Keratinocyte (primary cell): Measurements from ENCODE around the gene RHOG. TPM values are rescaled to one million over a fixed set of nuclear protein-coding genes. Genes with fewer than 3 reads are reported as not detected.

Experiments
- DNase-seq: peaks from one replicate; pipeline ENCODE4 v3.0.0-alpha.2; 2011; ENCODE audit warnings: low read depth, missing footprints, low spot score
- FAIRE-seq: peaks from 2 replicates; lab custom pipeline; 2011; peaks lifted over from hg19 to GRCh38; lab: Jason Lieb, UNC
- H2AFZ ChIP-seq: 2 replicates; pipeline ENCODE4 v1.6.0; 2012; ENCODE audit warnings: low read length, control low read depth, inconsistent platforms; ENCODE audit not compliant: control insufficient read depth
- H3K27ac ChIP-seq: 2 replicates; pipeline ENCODE4 v1.5.1; 2011; ENCODE audit warnings: low read length; ENCODE audit not compliant: control insufficient read depth, insufficient read depth
- H3K27me3 ChIP-seq: 3 replicates; pipeline ENCODE4 v1.6.0; 2011; ENCODE audit warnings: low read length; ENCODE audit not compliant: control insufficient read depth, insufficient read depth; ENCODE audit errors: extremely low read depth
- H3K36me3 ChIP-seq, 2 experiments: 2 replicates in 1 of 2; 3 replicates in 1 of 2; pipeline ENCODE4 v1.5.1; 2011; ENCODE audit warnings: low read length in 2 of 2, mild to moderate bottlenecking in 1 of 2; ENCODE audit not compliant: control insufficient read depth in 2 of 2, insufficient read depth in 2 of 2; ENCODE audit errors: extremely low read depth in 1 of 2
- H3K4me1 ChIP-seq: 3 replicates; pipeline ENCODE4 v1.5.1; 2011; ENCODE audit warnings: low read length; ENCODE audit not compliant: control insufficient read depth, insufficient read depth; ENCODE audit errors: extremely low read depth
- H3K4me2 ChIP-seq: 3 replicates; pipeline ENCODE4 v1.6.0; 2011; ENCODE audit warnings: low read depth, low read length; ENCODE audit not compliant: control insufficient read depth, insufficient read depth; ENCODE audit errors: extremely low read depth
- H3K4me3 ChIP-seq, 3 experiments: fragments of 200-600 bp in 1 of 3; sonication (generic) in 1 of 3; 2 replicates in 2 of 3; 3 replicates in 1 of 3; pipeline ENCODE4 v1.5.1; 2011 to 2016; ENCODE audit warnings: low read length in 3 of 3, mild to moderate bottlenecking in 3 of 3, control low read depth in 2 of 3, inconsistent platforms in 1 of 3, low read depth in 1 of 3, mixed read lengths in 1 of 3, mixed run types in 1 of 3, moderate library complexity in 1 of 3; ENCODE audit not compliant: control insufficient read depth in 2 of 3, insufficient read depth in 2 of 3; ENCODE audit errors: extremely low read depth in 1 of 3
- H3K79me2 ChIP-seq: 2 replicates; pipeline ENCODE4 v1.6.0; 2012; ENCODE audit warnings: low read length; ENCODE audit not compliant: control insufficient read depth, insufficient read depth
- H3K9ac ChIP-seq: 3 replicates; pipeline ENCODE4 v1.6.0; 2011; ENCODE audit warnings: low read length; ENCODE audit not compliant: control insufficient read depth, insufficient read depth; ENCODE audit errors: extremely low read depth
- H3K9me1 ChIP-seq: 3 replicates; pipeline ENCODE4 v1.6.0; 2011; ENCODE audit warnings: low read length; ENCODE audit not compliant: control insufficient read depth, insufficient read depth; ENCODE audit errors: extremely low read depth
- H3K9me3 ChIP-seq: 2 replicates; pipeline ENCODE4 v1.5.1; 2012; ENCODE audit warnings: low read depth, low read length; ENCODE audit not compliant: control insufficient read depth
- H4K20me1 ChIP-seq: 3 replicates; pipeline ENCODE4 v1.6.0; 2011; ENCODE audit warnings: low read length; ENCODE audit not compliant: control insufficient read depth, insufficient read depth; ENCODE audit errors: extremely low read depth
- CTCF ChIP-seq, 3 experiments: IDR thresholded peaks in 1 of 3; conservative IDR thresholded peaks in 1 of 3; optimal IDR thresholded peaks in 1 of 3; 2 replicates in 2 of 3; 3 replicates in 1 of 3; pipeline versions ENCODE3 to v1.5.1; 2011; ENCODE audit warnings: low read length in 3 of 3, mild to moderate bottlenecking in 3 of 3, moderate library complexity in 2 of 3, control low read depth in 1 of 3, inconsistent platforms in 1 of 3; ENCODE audit not compliant: insufficient read depth in 2 of 3; ENCODE audit errors: extremely low read depth in 1 of 3
- EZH2 ChIP-seq: IDR thresholded peaks from one replicate; pipeline ENCODE4 v1.6.1; 2012; ENCODE audit warnings: inconsistent platforms, mild to moderate bottlenecking, low read length, moderate library complexity
- dilution Hi-C: fragments of 300-500 bp; cut with MboI; formaldehyde crosslinking; loops from one replicate; pipeline ENCODE4 v1.7.0; 2020; ENCODE audit warnings: low sequenced_read_pairs; ENCODE audit not compliant: extremely low pct_ligation_motif_present
- polyA plus RNA-seq, 5 experiments: library from polyadenylated mRNA; depleted of rRNA in 3 of 5; stranded (reverse) in 3 of 5; stranded (forward) in 1 of 5; unstranded in 1 of 5; fragments of >200 nt; gene quantifications; 1 replicate in 1 of 5; 2 replicates in 3 of 5; 3 replicates in 1 of 5; pipeline versions ENCODE4 v1.2.1 to v1.2.3, GENCODE V29; 2011 to 2012; ENCODE audit warnings: missing spikeins in 2 of 5, low read depth in 1 of 5, low replicate concordance in 1 of 5

Gene RHOG
- polyA plus RNA-seq, 1 donor (not counting 4 experiments of a cell fraction or from before 2014, with no cell fraction given): 39.8 TPM

GRCh38 chr11:3855808-3856491, 15.2 kb upstream of the RHOG start:
- peak overlapping the region; percentile 82 for H2AFZ ChIP-seq
- H4K20me1 ChIP-seq: no peaks in the 10 kb centered on the region
- H3K79me2 ChIP-seq: peaks cover 51% of the 10 kb centered on the region
- H3K9me1 ChIP-seq: no peaks in the 10 kb centered on the region
- DNase-seq: no peak
- H3K4me1 ChIP-seq: peaks cover 37% of the 10 kb centered on the region
- TF ChIP-seq CTCF (optimal IDR thresholded peaks at IDR 0.05 in 1 of 3, IDR thresholded peaks at IDR 0.05 in 1 of 3, conservative IDR thresholded peaks at IDR 0.05 in 1 of 3; ENCODE audit: extremely low read depth in 1 of 3, insufficient read depth in 2 of 3, low read length in 3 of 3) (no peak), EZH2 (no peak)
- H3K36me3 ChIP-seq: no peaks in the 10 kb centered on the region
- H3K4me2 ChIP-seq: peak overlapping the region; percentile 98
- H3K27me3 ChIP-seq: no peaks in the 10 kb centered on the region
- H3K4me3 ChIP-seq: peak overlapping the region; percentile 69 to 83 (median 73)
- H3K9ac ChIP-seq: peak overlapping the region; percentile 79
- no peaks in the 10 kb centered on the region for H3K9me3 ChIP-seq
- dilution Hi-C loops: loop anchor here (25.0 kb wide), 1 partner anchor 206 kb away; no protein-coding TSS in a partner anchor
- no peak for FAIRE-seq
- peak overlapping the region; percentile 27 for H3K27ac ChIP-seq

- no peaks in the 10 kb centered on the region for H3K27me3 ChIP-seq
- no peaks in the 10 kb centered on the region for H4K20me1 ChIP-seq
- peak; percentile 28 for DNase-seq
- no peaks in the 10 kb centered on the region for H3K9me3 ChIP-seq
- peaks cover 37% of the 10 kb centered on the region for H3K4me1 ChIP-seq
- TF ChIP-seq CTCF (optimal IDR thresholded peaks at IDR 0.05 in 1 of 3, IDR thresholded peaks at IDR 0.05 in 1 of 3, conservative IDR thresholded peaks at IDR 0.05 in 1 of 3; ENCODE audit: extremely low read depth in 1 of 3, insufficient read depth in 2 of 3, low read length in 3 of 3) (peak; percentile 84 to 95 (median 89)), EZH2 (no peak)
- no peak for FAIRE-seq
- H3K9ac ChIP-seq: peak within 1 kb of the TSS; percentile 88
- peak within 1 kb of the TSS; percentile 77 to 91 (median 83) for H3K4me3 ChIP-seq
- peak within 1 kb of the TSS; percentile 98 for H3K4me2 ChIP-seq
- dilution Hi-C loops: loop anchor here (25.0 kb wide), 1 partner anchor 207 kb away; no protein-coding TSS in a partner anchor
- peak within 1 kb of the TSS; percentile 85 for H3K27ac ChIP-seq
- no peaks in the 10 kb centered on the region for H3K36me3 ChIP-seq
- H2AFZ ChIP-seq: peak within 1 kb of the TSS; percentile 97
- no peaks in the 10 kb centered on the region for H3K9me1 ChIP-seq
- H3K79me2 ChIP-seq: peaks cover 44% of the 10 kb centered on the region
Measured at GRCh38 chr11:3854977-3855807, 14.4 kb upstream of the RHOG start, which contains the start of gene STIM1. TSS of gene STIM1 (plus strand) at chr11:3855664. CDS start at chr11:3856271, 607 bp downstream.
